ENCODE results near the gene KDM2A.
"Not testable (repeated sequence)": the region's sequence is repeated elsewhere in the genome, so short reads cannot be mapped to it uniquely, and the experiment has no call there.

Gene KDM2A

GRCh38 chr11:67194096-67194495 is 75.0 kb downstream of the KDM2A start:
- TF ChIP-seq GABPA (IDR thresholded peaks at IDR 0.05; ENCODE audit: low read depth) = no peak
- no peak for TF ChIP-seq SPI1 (IDR thresholded peaks at IDR 0.05; ENCODE audit: borderline replicate concordance, low read depth)
- TF ChIP-seq, protein P1, sequence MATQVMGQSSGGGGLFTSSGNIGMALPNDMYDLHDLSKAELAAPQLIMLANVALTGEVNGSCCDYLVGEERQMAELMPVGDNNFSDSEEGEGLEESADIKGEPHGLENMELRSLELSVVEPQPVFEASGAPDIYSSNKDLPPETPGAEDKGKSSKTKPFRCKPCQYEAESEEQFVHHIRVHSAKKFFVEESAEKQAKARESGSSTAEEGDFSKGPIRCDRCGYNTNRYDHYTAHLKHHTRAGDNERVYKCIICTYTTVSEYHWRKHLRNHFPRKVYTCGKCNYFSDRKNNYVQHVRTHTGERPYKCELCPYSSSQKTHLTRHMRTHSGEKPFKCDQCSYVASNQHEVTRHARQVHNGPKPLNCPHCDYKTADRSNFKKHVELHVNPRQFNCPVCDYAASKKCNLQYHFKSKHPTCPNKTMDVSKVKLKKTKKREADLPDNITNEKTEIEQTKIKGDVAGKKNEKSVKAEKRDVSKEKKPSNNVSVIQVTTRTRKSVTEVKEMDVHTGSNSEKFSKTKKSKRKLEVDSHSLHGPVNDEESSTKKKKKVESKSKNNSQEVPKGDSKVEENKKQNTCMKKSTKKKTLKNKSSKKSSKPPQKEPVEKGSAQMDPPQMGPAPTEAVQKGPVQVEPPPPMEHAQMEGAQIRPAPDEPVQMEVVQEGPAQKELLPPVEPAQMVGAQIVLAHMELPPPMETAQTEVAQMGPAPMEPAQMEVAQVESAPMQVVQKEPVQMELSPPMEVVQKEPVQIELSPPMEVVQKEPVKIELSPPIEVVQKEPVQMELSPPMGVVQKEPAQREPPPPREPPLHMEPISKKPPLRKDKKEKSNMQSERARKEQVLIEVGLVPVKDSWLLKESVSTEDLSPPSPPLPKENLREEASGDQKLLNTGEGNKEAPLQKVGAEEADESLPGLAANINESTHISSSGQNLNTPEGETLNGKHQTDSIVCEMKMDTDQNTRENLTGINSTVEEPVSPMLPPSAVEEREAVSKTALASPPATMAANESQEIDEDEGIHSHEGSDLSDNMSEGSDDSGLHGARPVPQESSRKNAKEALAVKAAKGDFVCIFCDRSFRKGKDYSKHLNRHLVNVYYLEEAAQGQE (IDR thresholded peaks at IDR 0.05; ENCODE audit: insufficient replicate concordance, low read depth) = no peak

GRCh38 chr11:67195971-67196456 is 77.0 kb downstream of the KDM2A start:
- Histone ChIP-seq H3K4me3 (replicated peaks; ENCODE audit: insufficient read depth, low read length) (no peak overlapping the region), H3K27ac (replicated peaks) (peak overlapping the region; percentile 47), H3K27me3 (ENCODE audit: insufficient read depth, poor library complexity, severe bottlenecking) (no peaks in the 10 kb centered on the region)
- TF ChIP-seq SPI1 (IDR thresholded peaks at IDR 0.05; ENCODE audit: borderline replicate concordance, low read depth) (no peak), POLR2AphosphoS5 (IDR thresholded peaks at IDR 0.05; ENCODE audit: low read depth) (no peak), CTCF (IDR thresholded peaks at IDR 0.05; ENCODE audit: insufficient read depth, low read length) (no peak), GABPA (IDR thresholded peaks at IDR 0.05; ENCODE audit: low read depth) (no peak)
- TF ChIP-seq, protein P1 (IDR thresholded peaks at IDR 0.05; ENCODE audit: insufficient replicate concordance, low read depth) = no peak
- peak; percentile 43 to 66 for DNase-seq (ENCODE audit: low read depth in 1 of 2, low spot score in 1 of 2)

More at GRCh38 chr11:67194096-67194495, 75.0 kb downstream of the KDM2A start:
- no peak overlapping the region for H3K27ac ChIP-seq (replicated peaks)
- no peak for DNase-seq (ENCODE audit: low read depth in 1 of 2, low spot score in 1 of 2)
- no peaks in the 10 kb centered on the region for H3K27me3 ChIP-seq (ENCODE audit: insufficient read depth, poor library complexity, severe bottlenecking)
- no peak overlapping the region for H3K4me3 ChIP-seq (replicated peaks; ENCODE audit: insufficient read depth, low read length)

DNA sequence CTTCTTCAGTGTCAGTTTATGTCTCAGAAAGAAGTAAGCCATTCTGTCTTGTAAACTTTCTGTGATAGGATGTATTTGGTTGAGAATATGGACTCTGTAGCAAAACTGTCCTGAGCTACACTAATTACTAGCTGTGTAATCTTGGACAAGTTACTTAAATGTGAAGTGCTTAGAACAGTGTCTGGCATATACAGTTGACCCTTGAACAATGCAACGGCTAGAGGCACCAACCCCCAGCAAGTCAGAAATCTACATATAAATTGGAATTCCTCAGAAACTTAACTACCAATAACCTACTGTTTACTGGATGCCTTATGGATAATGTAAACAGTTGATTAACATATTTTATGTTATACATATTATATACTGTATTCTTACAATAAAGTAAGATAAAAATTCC is 78.5 kb downstream of the KDM2A start:
- Histone ChIP-seq H3K4me3 (replicated peaks; ENCODE audit: insufficient read depth, low read length) (no peak overlapping the region), H3K27ac (replicated peaks) (no peak overlapping the region; the same call in 1 of the 2 replicates), H3K27me3 (ENCODE audit: insufficient read depth, poor library complexity, severe bottlenecking) (no peaks in the 10 kb centered on the region)
- TF ChIP-seq CTCF (IDR thresholded peaks at IDR 0.05; ENCODE audit: insufficient read depth, low read length) (no peak), GABPA (IDR thresholded peaks at IDR 0.05; ENCODE audit: low read depth) (no peak), SPI1 (IDR thresholded peaks at IDR 0.05; ENCODE audit: borderline replicate concordance, low read depth) (no peak), POLR2AphosphoS5 (IDR thresholded peaks at IDR 0.05; ENCODE audit: low read depth) (no peak)
- TF ChIP-seq, protein P1 (IDR thresholded peaks at IDR 0.05; ENCODE audit: insufficient replicate concordance, low read depth) = no peak
- DNase-seq (ENCODE audit: low read depth in 1 of 2, low spot score in 1 of 2) = no peak

- not testable (repeated sequence) for DNase-seq (ENCODE audit: low read depth in 1 of 2, low spot score in 1 of 2); H3K4me3 ChIP-seq (replicated peaks; ENCODE audit: insufficient read depth, low read length); H3K27ac ChIP-seq (replicated peaks); H3K27me3 ChIP-seq (ENCODE audit: insufficient read depth, poor library complexity, severe bottlenecking)
Observed at GRCh38 chr11:67198781-67199180, 79.7 kb downstream of the KDM2A start.

Measured in HL-60 (cell line).